Body of pancreas (tissue), 4 donors: Measurements from ENCODE around the gene SH3GL3. TPM values are rescaled to one million over a fixed set of nuclear protein-coding genes. Genes with fewer than 3 reads are reported as not detected.

Source experiments
- ATAC-seq: fragments of 150-250 bp; one replicate; pipeline ENCODE4 v1.9.1; 2016
- DNase-seq, 4 donors: peaks; one replicate each; pipeline ENCODE4 v3.0.0-alpha.2; 2019
- H3K27ac ChIP-seq, 4 donors: fragments of 200-600 bp; sonication (generic); 1 replicate in 3 of 4; 2 replicates in 1 of 4; pipeline versions ENCODE4 v1.5.1 to v1.6.1; 2016 to 2019; ENCODE audit warnings: mild to moderate bottlenecking in 1 of 4, mixed read lengths in 1 of 4, moderate library complexity in 1 of 4
- H3K27me3 ChIP-seq, 2 donors: fragments of 200-600 bp; sonication (generic); one replicate each; pipeline ENCODE4 v1.6.0; 2016; ENCODE audit warnings: mild to moderate bottlenecking in 1 of 2
- H3K36me3 ChIP-seq, 2 donors: fragments of 200-600 bp; sonication (generic); replicated peaks in 1 of 2; 2 replicates each; pipeline ENCODE4 v1.5.1; 2016; ENCODE audit warnings: low read depth in 2 of 2; ENCODE audit not compliant: insufficient read depth in 1 of 2
- H3K4me1 ChIP-seq: fragments of 200-600 bp; sonication (generic); one replicate; pipeline ENCODE4 v1.6.0; 2016
- H3K4me3 ChIP-seq, 2 donors: fragments of 200-600 bp; sonication (generic); 1 replicate in 1 of 2; 2 replicates in 1 of 2; pipeline ENCODE4 v1.5.1; 2016 to 2019
- H3K9me3 ChIP-seq, 3 donors: fragments of 200-600 bp; sonication (generic); 1 replicate in 2 of 3; 2 replicates in 1 of 3; pipeline ENCODE4 v1.5.1; 2016
- POLR2A ChIP-seq, 3 donors: fragments of 450-650 bp; IDR thresholded peaks; one replicate each; pipeline ENCODE4 v1.6.1; 2016; ENCODE audit warnings: antibody characterized with exemption in 3 of 3, mild to moderate bottlenecking in 2 of 3
- WGBS, 2 donors: methylation state at CpG; one replicate each; pipeline ENCODE4 v1.1.5; 2017; 5-methylcytosine and 5-hydroxymethylcytosine counted together
- intact Hi-C: fragments of 100-400 bp; cut with DNase I; formaldehyde crosslinking; loops from one replicate; pipeline ENCODE4 v1.15.1; 2023
- total RNA-seq, 2 donors: library from RNA; depleted of rRNA; stranded (reverse); fragments of >200 nt; gene quantifications; one replicate each; pipeline ENCODE4 v1.1.0, GENCODE V29; 2016
- TF ChIP-seq, protein P1 (sequence below), 7 experiments: fragments of 450-650 bp in 4 of 7; fragments of 200-600 bp in 3 of 7; sonication (generic) in 3 of 7; IDR thresholded peaks; one replicate each; pipeline ENCODE4 v1.5.1; 2016 to 2019; ENCODE audit warnings: antibody characterized with exemption in 7 of 7

Gene SH3GL3
- total RNA-seq, 2 donors from 2014 or later, result 2.3 TPM; not detected in 1

DNA sequence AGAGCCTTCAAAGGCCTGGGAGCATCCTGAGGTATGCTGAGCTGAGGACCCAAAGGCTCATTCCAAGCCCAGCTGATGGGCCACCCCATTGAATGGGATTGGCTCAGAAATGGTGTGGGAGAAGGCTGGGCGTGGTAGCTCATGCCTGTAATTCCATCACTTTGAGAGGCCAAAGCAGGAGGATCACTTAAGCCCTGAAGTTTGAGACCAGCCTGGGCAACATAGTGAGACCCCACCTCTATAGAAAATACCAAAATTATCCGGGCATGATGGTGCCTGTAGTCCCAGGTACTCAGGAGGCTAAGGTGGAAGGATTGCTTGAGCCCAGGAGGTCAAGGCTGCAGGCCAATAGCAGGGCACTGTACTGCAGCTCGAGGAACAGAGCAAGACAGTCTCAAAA is 163.0 kb downstream of the SH3GL3 start:
- 87 to 94% methylated on average over 3 of the region's 3 CpGs for WGBS, 2 donors
- ATAC-seq (no peak), DNase-seq (no peak)
- H3K4me3 ChIP-seq, result no peak overlapping the region
- H3K27ac ChIP-seq, result no peak overlapping the region
- intact Hi-C loops, result no loop called here
- peaks cover 9% of the 10 kb centered on the region for H3K4me1 ChIP-seq
- no peak for TF ChIP-seq POLR2A (IDR thresholded peaks at IDR 0.05)
- TF ChIP-seq, protein P1, sequence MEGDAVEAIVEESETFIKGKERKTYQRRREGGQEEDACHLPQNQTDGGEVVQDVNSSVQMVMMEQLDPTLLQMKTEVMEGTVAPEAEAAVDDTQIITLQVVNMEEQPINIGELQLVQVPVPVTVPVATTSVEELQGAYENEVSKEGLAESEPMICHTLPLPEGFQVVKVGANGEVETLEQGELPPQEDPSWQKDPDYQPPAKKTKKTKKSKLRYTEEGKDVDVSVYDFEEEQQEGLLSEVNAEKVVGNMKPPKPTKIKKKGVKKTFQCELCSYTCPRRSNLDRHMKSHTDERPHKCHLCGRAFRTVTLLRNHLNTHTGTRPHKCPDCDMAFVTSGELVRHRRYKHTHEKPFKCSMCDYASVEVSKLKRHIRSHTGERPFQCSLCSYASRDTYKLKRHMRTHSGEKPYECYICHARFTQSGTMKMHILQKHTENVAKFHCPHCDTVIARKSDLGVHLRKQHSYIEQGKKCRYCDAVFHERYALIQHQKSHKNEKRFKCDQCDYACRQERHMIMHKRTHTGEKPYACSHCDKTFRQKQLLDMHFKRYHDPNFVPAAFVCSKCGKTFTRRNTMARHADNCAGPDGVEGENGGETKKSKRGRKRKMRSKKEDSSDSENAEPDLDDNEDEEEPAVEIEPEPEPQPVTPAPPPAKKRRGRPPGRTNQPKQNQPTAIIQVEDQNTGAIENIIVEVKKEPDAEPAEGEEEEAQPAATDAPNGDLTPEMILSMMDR (IDR thresholded peaks at IDR 0.05), result no peak
- H3K27me3 ChIP-seq, result no peaks in the 10 kb centered on the region
- H3K9me3 ChIP-seq, result no peaks in the 10 kb centered on the region
- H3K36me3 ChIP-seq, result no peaks in the 10 kb centered on the region

DNA sequence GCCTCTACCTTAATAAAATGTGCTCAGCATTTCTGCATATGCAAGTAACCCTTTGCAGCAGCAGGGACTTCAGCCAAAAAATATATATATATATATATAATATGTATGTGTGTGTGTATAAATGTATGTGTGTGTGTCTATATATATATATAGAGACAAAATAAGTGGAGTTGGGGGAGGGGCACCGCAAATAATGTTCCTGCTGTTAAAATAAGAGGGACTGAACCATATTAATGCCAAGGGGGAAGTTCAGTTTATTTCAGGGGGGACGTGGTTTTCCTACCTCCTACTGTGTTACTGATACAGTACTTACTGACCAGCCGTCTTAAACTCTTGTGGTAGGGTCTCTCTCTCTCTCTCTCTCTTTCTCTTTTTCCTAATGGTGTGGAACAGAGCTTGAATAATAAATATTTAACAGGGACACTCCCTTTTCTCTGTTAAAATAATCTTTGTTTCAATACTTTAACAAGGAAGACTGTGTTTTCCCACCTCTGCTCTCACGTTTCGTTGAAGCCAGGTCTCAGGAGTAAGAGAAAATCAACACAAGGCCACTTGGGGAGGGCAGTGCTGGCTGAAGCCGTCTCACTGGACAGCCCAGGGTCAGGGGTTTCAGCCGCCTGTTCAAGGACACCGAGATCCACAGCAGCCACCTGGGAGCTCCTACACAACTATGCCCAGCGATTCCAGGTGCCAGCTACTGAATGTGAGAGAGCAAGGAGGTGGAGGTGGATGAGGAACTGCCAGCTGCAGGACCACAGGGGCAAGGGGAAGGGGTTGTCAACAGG is 164.0 kb downstream of the SH3GL3 start:
- Histone ChIP-seq H3K27me3 (no peaks in the 10 kb centered on the region), H3K36me3 (no peaks in the 10 kb centered on the region), H3K4me1 (peaks cover 9% of the 10 kb centered on the region), H3K4me3 (no peak overlapping the region), H3K27ac (peak overlapping the region in 2 of 4 donors; percentile 31 to 48), H3K9me3 (no peaks in the 10 kb centered on the region)
- DNase-seq, result peak; percentile 28 to 59 (median 50)
- intact Hi-C loops, result no loop called here
- ATAC-seq, result peak; percentile 60
- WGBS, 2 donors, result 26 to 33% methylated on average over 9 of the region's 9 CpGs
- TF ChIP-seq, protein P1 (IDR thresholded peaks at IDR 0.05), result no peak
- TF ChIP-seq POLR2A (IDR thresholded peaks at IDR 0.05), result no peak

DNA sequence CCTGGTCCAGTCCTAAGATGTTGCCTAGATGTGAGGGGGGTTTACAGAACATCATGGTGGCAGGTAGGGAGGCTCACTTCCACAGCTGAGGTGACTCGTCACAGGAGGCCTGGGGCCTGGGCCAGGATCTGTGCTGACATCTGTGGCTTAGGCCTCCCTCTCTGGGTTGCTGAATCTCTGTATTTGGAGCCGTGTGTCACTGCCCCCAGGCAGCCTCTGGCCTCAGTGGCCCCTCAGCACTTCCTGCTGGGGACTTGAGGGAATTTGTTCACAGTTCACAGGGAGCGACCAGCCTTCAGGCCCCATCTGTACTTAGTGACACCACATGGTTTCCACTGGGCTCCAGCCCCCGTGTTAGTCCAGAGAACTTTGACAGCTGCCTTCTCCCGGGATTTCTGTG is 165.1 kb downstream of the SH3GL3 start:
- no peaks in the 10 kb centered on the region for H3K9me3 ChIP-seq
- H3K27ac ChIP-seq, result no peak overlapping the region
- ATAC-seq (no peak), DNase-seq (no peak)
- H3K4me3 ChIP-seq, result no peak overlapping the region
- intact Hi-C loops, result no loop called here
- H3K27me3 ChIP-seq, result no peaks in the 10 kb centered on the region
- TF ChIP-seq POLR2A (IDR thresholded peaks at IDR 0.05), result no peak
- TF ChIP-seq, protein P1 (IDR thresholded peaks at IDR 0.05), result no peak
- no peaks in the 10 kb centered on the region for H3K36me3 ChIP-seq
- peaks cover 9% of the 10 kb centered on the region for H3K4me1 ChIP-seq
- 90 to 92% methylated on average over 4 of the region's 5 CpGs for WGBS, 2 donors

DNA sequence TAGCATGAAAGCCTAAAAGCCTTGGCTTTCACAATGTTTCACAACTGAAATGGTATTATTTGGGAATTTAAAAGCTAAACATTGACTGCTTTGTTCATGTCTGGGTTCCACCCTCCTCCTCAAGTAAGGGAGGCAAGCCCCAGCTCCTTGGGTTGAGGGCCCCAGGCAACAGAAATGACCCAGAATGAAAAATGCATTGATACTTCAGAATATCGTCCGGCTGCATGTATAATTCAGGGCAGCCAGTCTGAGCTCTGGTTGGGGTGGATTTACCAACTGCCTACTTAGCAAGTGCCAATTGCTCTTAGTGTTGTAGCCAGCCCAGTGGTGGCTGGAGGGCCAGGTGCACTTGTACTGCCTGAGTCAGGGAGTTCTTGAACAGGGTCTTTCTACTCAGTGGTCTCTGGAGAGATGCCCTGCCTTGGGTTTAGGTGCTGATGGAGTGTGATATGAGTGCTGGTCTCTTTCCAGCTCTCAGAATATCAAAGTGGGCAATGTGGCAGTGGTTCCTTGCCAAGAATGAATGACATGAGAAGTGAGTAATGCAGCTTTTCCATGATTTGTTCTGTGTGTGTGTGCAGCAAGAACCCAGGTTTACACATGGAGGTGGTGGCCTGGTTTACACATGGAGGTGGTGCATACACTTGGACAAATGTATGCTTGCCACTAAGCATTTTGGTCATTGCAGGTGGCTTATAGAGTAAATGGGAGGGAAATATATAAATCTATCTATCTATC is 165.9 kb downstream of the SH3GL3 start:
- 86 to 96% methylated on average over 2 of the region's 2 CpGs for WGBS, 2 donors
- H3K27me3 ChIP-seq, result no peaks in the 10 kb centered on the region
- peaks cover 9% of the 10 kb centered on the region for H3K4me1 ChIP-seq
- ATAC-seq, result no peak
- no peak overlapping the region for H3K27ac ChIP-seq
- no peaks in the 10 kb centered on the region for H3K9me3 ChIP-seq
- no peak for DNase-seq
- no peak overlapping the region for H3K4me3 ChIP-seq
- H3K36me3 ChIP-seq, result no peaks in the 10 kb centered on the region
- no peak for TF ChIP-seq POLR2A (IDR thresholded peaks at IDR 0.05)
- TF ChIP-seq, protein P1 (IDR thresholded peaks at IDR 0.05), result no peak
- intact Hi-C loops, result no loop called here
